SJSA1 (cell line): Measurements from ENCODE around the gene RPS8. TPM values are rescaled to one million over a fixed set of nuclear protein-coding genes. Genes with fewer than 3 reads are reported as not detected.
A peak's percentile ranks its signal among the peaks of the same experiment; 100 is the strongest.
"Not testable (repeated sequence)": the region's sequence is repeated elsewhere in the genome, so short reads cannot be mapped to it uniquely, and the experiment has no call there.

Experiments
- DNase-seq, 2 experiments: peaks; one replicate each; pipeline ENCODE4 v3.0.0-alpha.2; 2015 to 2020; ENCODE audit warnings: low spot score in 2 of 2, low read depth in 1 of 2
- H3K27ac ChIP-seq: fragments of 250-450 bp; sonication (Bioruptor Pico); 2 replicates; pipeline ENCODE4 v1.5.1; 2020; ENCODE audit warnings: mild to moderate bottlenecking, moderate library complexity
- H3K27me3 ChIP-seq: fragments of 250-450 bp; sonication (Bioruptor Pico); replicated peaks from 2 replicates; pipeline ENCODE4 v1.5.1; 2020; ENCODE audit warnings: mild to moderate bottlenecking, moderate library complexity
- H3K36me3 ChIP-seq: fragments of 250-450 bp; sonication (Bioruptor Pico); 2 replicates; pipeline ENCODE4 v1.5.1; 2020; ENCODE audit warnings: mild to moderate bottlenecking
- H3K4me1 ChIP-seq: fragments of 250-450 bp; sonication (Bioruptor Pico); replicated peaks from 2 replicates; pipeline ENCODE4 v1.6.1; 2021; ENCODE audit warnings: mild to moderate bottlenecking
- H3K4me3 ChIP-seq: fragments of 250-450 bp; sonication (Bioruptor Pico); 2 replicates; pipeline ENCODE4 v1.5.1; 2020; ENCODE audit warnings: mild to moderate bottlenecking
- H3K9me3 ChIP-seq: fragments of 250-450 bp; sonication (Bioruptor Pico); replicated peaks from 2 replicates; pipeline ENCODE4 v1.5.1; 2020; ENCODE audit warnings: mild to moderate bottlenecking
- total RNA-seq: library from RNA; depleted of rRNA; stranded (reverse); fragments of >200 nt; shearing (Covaris generic); gene quantifications from 2 replicates; pipeline ENCODE4 v1.2.3, GENCODE V29; 2014

RPS8 gene
- total RNA-seq, 1 experiment from 2014 or later, result 1,982 TPM

- DNase-seq, result no peak
- Histone ChIP-seq H3K4me3 (no peak overlapping the region), H3K9me3 (no peaks in the 10 kb centered on the region), H3K4me1 (peaks cover 11% of the 10 kb centered on the region), H3K27me3 (0 out of 2 replicates have a peak, but pooled peaks cover 2% of the 10 kb centered on the region), H3K36me3 (peaks cover 8% of the 10 kb centered on the region), H3K27ac (no peak overlapping the region)
These were observed 11.6 kb downstream of the RPS8 start for GRCh38 chr1:44786841-44787426.

- Histone ChIP-seq H3K9me3 (no peaks in the 10 kb centered on the region), H3K27ac (no peak overlapping the region), H3K4me1 (peaks cover 11% of the 10 kb centered on the region), H3K27me3 (0 out of 2 replicates have a peak, but pooled peaks cover 2% of the 10 kb centered on the region), H3K36me3 (peaks cover 5% of the 10 kb centered on the region; the same call in 1 of the 2 replicates), H3K4me3 (no peak overlapping the region)
- DNase-seq, result no peak
These were observed 12.2 kb downstream of the RPS8 start for GRCh38 chr1:44787506-44787905.

- H3K27ac ChIP-seq, result no peak within 1 kb of the TSS
- H3K4me3 ChIP-seq, result no peak within 1 kb of the TSS
- DNase-seq, result no peak
- peaks cover 11% of the 10 kb centered on the region for H3K4me1 ChIP-seq
- no peaks in the 10 kb centered on the region for H3K9me3 ChIP-seq
- 0 out of 2 replicates have a peak, but pooled peaks cover 2% of the 10 kb centered on the region for H3K27me3 ChIP-seq
- peaks cover 2% of the 10 kb centered on the region; the same call in 1 of the 2 replicates for H3K36me3 ChIP-seq
These were observed 12.9 kb downstream of the RPS8 start, which contains the start of gene BEST4 for GRCh38 chr1:44788120-44788860. TSS of gene BEST4 (minus strand) at chr1:44788170. CDS start at chr1:44787705, 465 bp downstream.

GRCh38 chr1:44790968-44791801 is 15.8 kb downstream of the RPS8 start:
- H3K4me1 ChIP-seq, result peaks cover 2% of the 10 kb centered on the region; the same call in 1 of the 2 replicates
- H3K36me3 ChIP-seq, result no peaks in the 10 kb centered on the region
- no peak overlapping the region for H3K27ac ChIP-seq
- no peak for DNase-seq
- H3K27me3 ChIP-seq, result no peaks in the 10 kb centered on the region
- no peak overlapping the region for H3K4me3 ChIP-seq
- H3K9me3 ChIP-seq, result no peaks in the 10 kb centered on the region

GRCh38 chr1:44792736-44793502 is 17.6 kb downstream of the RPS8 start:
- H3K27me3 ChIP-seq, result no peaks in the 10 kb centered on the region
- H3K27ac ChIP-seq, result no peak overlapping the region
- no peaks in the 10 kb centered on the region for H3K36me3 ChIP-seq
- H3K4me3 ChIP-seq, result no peak overlapping the region
- peaks cover 3% of the 10 kb centered on the region for H3K4me1 ChIP-seq
- no peak for DNase-seq
- H3K9me3 ChIP-seq, result no peaks in the 10 kb centered on the region

GRCh38 chr1:44797886-44798285 is 22.5 kb downstream of the RPS8 start:
- peaks cover 36% of the 10 kb centered on the region for H3K4me1 ChIP-seq
- not testable (repeated sequence) for DNase-seq, H3K4me3 ChIP-seq, H3K9me3 ChIP-seq, H3K27ac ChIP-seq, H3K27me3 ChIP-seq
- peaks cover 15% of the 10 kb centered on the region for H3K36me3 ChIP-seq

GRCh38 chr1:44798481-44799365 is 23.4 kb downstream of the RPS8 start:
- Histone ChIP-seq H3K27me3 (no peaks in the 10 kb centered on the region), H3K27ac (no peak overlapping the region), H3K36me3 (peaks cover 24% of the 10 kb centered on the region)

GRCh38 chr1:44799770-44800584 is 24.6 kb downstream of the RPS8 start, which contains the start of gene PLK3:
TSS of gene PLK3 (plus strand) at chr1:44800377. CDS start at chr1:44800464, 87 bp downstream.
- DNase-seq, result peak; percentile 98 to 99
- Histone ChIP-seq H3K9me3 (no peaks in the 10 kb centered on the region), H3K27ac (peak within 1 kb of the TSS; percentile 53), H3K27me3 (no peaks in the 10 kb centered on the region), H3K36me3 (peaks cover 34% of the 10 kb centered on the region), H3K4me3 (peak within 1 kb of the TSS; percentile 79), H3K4me1 (peaks cover 36% of the 10 kb centered on the region)

More at GRCh38 chr1:44798481-44799365, 23.4 kb downstream of the RPS8 start:
- no peak for DNase-seq
- Histone ChIP-seq H3K4me3 (no peak overlapping the region), H3K9me3 (no peaks in the 10 kb centered on the region), H3K4me1 (peaks cover 36% of the 10 kb centered on the region)

GRCh38 chr1:44801491-44802305 is 26.4 kb downstream of the RPS8 start:
- H3K36me3 ChIP-seq, result peaks cover 50% of the 10 kb centered on the region
- H3K27me3 ChIP-seq, result no peaks in the 10 kb centered on the region
- DNase-seq, result no peak

GRCh38 chr1:44802306-44803061 is 27.1 kb downstream of the RPS8 start:
- no peak for DNase-seq
- H3K36me3 ChIP-seq, result peaks cover 53% of the 10 kb centered on the region
- no peak overlapping the region for H3K27ac ChIP-seq
- no peak overlapping the region for H3K4me3 ChIP-seq
- peaks cover 50% of the 10 kb centered on the region for H3K4me1 ChIP-seq
- H3K27me3 ChIP-seq, result no peaks in the 10 kb centered on the region
- H3K9me3 ChIP-seq, result no peaks in the 10 kb centered on the region

More at GRCh38 chr1:44801491-44802305, 26.4 kb downstream of the RPS8 start:
- Histone ChIP-seq H3K4me3 (no peak overlapping the region; the same call in 1 of the 2 replicates), H3K27ac (no peak overlapping the region), H3K4me1 (peaks cover 43% of the 10 kb centered on the region), H3K9me3 (no peaks in the 10 kb centered on the region)

- Histone ChIP-seq H3K9me3 (no peaks in the 10 kb centered on the region), H3K36me3 (peaks cover 53% of the 10 kb centered on the region), H3K4me3 (no peak overlapping the region), H3K27ac (no peak overlapping the region), H3K4me1 (peaks cover 55% of the 10 kb centered on the region), H3K27me3 (no peaks in the 10 kb centered on the region)
- no peak for DNase-seq
These were observed 27.6 kb downstream of the RPS8 start for GRCh38 chr1:44803062-44803311.
